NCI-H2171 treated with DMSO at 0.1 percent for 48 hours (cell line): ENCODE measurements around the gene SOS1.
A peak's percentile ranks its signal among the peaks of the same experiment; 100 is the strongest.

Source experiments
- DNase-seq: peaks from one replicate; lab custom pipeline; 2025; lab: John Stamatoyannopoulos, UW

The SOS1 gene

GRCh38 chr2:38968021-38968420 lies 152.8 kb downstream of the SOS1 start:
- no peak for DNase-seq

- no peak for DNase-seq
These were observed 154.2 kb downstream of the SOS1 start for GRCh38 chr2:38966678-38967077.

- DNase-seq: no peak
These were observed 154.8 kb downstream of the SOS1 start for GRCh38 chr2:38966006-38966405.

- DNase-seq: no peak
These were observed 160.1 kb downstream of the SOS1 start for GRCh38 chr2:38960609-38961320.

- DNase-seq: no peak
These were observed 160.8 kb downstream of the SOS1 start for GRCh38 chr2:38959938-38960608.

- no peak for DNase-seq
These were observed 161.4 kb downstream of the SOS1 start for GRCh38 chr2:38959466-38959865.

GRCh38 chr2:38957972-38958371 lies 162.9 kb downstream of the SOS1 start:
- DNase-seq: no peak

GRCh38 chr2:38951766-38952165 lies 169.1 kb downstream of the SOS1 start:
- no peak for DNase-seq

- no peak for DNase-seq
These were observed 171.9 kb downstream of the SOS1 start for GRCh38 chr2:38948995-38949394.

GRCh38 chr2:38948387-38948882 lies 172.4 kb downstream of the SOS1 start:
- DNase-seq: no peak

GRCh38 chr2:38947241-38948239 lies 173.3 kb downstream of the SOS1 start:
- DNase-seq: peak; percentile 60

GRCh38 chr2:38945911-38946310 lies 174.9 kb downstream of the SOS1 start:
- no peak for DNase-seq

GRCh38 chr2:38945372-38945771 lies 175.5 kb downstream of the SOS1 start:
- DNase-seq: no peak

- DNase-seq: no peak
These were observed 177.1 kb downstream of the SOS1 start for GRCh38 chr2:38943784-38944183.

- DNase-seq: no peak
These were observed 180.1 kb downstream of the SOS1 start for GRCh38 chr2:38940746-38941145.

GRCh38 chr2:38937548-38937947 lies 183.3 kb downstream of the SOS1 start:
- DNase-seq: no peak

GRCh38 chr2:38936516-38936915 lies 184.3 kb downstream of the SOS1 start:
- DNase-seq: peak; percentile 28

- DNase-seq: no peak
These were observed 185.2 kb downstream of the SOS1 start for GRCh38 chr2:38935568-38936172.

- DNase-seq: peak; percentile 28
These were observed 186.1 kb downstream of the SOS1 start for GRCh38 chr2:38934742-38935141.

- peak; percentile 81 for DNase-seq
These were observed 187.2 kb downstream of the SOS1 start for GRCh38 chr2:38933653-38934052.

GRCh38 chr2:38932586-38932985 lies 188.3 kb downstream of the SOS1 start:
- no peak for DNase-seq
